Transverse colon (tissue), 4 donors: ENCODE results near the gene CDKN1C. TPM values are rescaled to one million over a fixed set of nuclear protein-coding genes. Genes with fewer than 3 reads are reported as not detected.
A peak's percentile ranks its signal among the peaks of the same experiment; 100 is the strongest.

Experiments
- DNase-seq: peaks from one replicate; pipeline ENCODE4 v3.0.0-alpha.2; 2019
- H3K27ac ChIP-seq, 4 donors: fragments of 200-600 bp; sonication (generic); 2 replicates each; pipeline ENCODE4 v1.5.1; 2016 to 2018; ENCODE audit warnings: inconsistent platforms in 4 of 4
- H3K27me3 ChIP-seq: fragments of 200-600 bp; sonication (generic); 2 replicates; pipeline ENCODE4 v1.5.1; 2017; ENCODE audit warnings: inconsistent platforms
- H3K36me3 ChIP-seq, 4 donors: fragments of 200-600 bp; sonication (generic); 2 replicates each; pipeline ENCODE4 v1.5.1; 2017 to 2019; ENCODE audit warnings: inconsistent platforms in 4 of 4
- H3K4me1 ChIP-seq, 4 donors: fragments of 200-600 bp; sonication (generic); 2 replicates each; pipeline ENCODE4 v1.5.1; 2017 to 2020; ENCODE audit warnings: inconsistent platforms in 4 of 4
- H3K4me3 ChIP-seq, 4 donors: fragments of 200-600 bp; sonication (generic); 1 replicate in 1 of 4; 2 replicates in 3 of 4; pipeline versions ENCODE4 v1.5.1 to v1.6.1; 2017 to 2019; ENCODE audit warnings: inconsistent platforms in 4 of 4
- H3K9me3 ChIP-seq, 2 donors: fragments of 200-600 bp; sonication (generic); 2 replicates each; pipeline ENCODE4 v1.5.1; 2017 to 2019; ENCODE audit warnings: inconsistent platforms in 2 of 2
- EP300 ChIP-seq: sonication (generic); formaldehyde crosslinking; IDR thresholded peaks from one replicate; pipeline ENCODE4 v1.6.1; 2017; ENCODE audit warnings: antibody characterized with exemption, low read depth
- POLR2A ChIP-seq: fragments of 450-650 bp; IDR thresholded peaks from one replicate; pipeline ENCODE4 v1.6.1; 2016; ENCODE audit warnings: antibody characterized with exemption, mild to moderate bottlenecking, moderate library complexity
- POLR2AphosphoS5 ChIP-seq, 3 donors: sonication (generic); formaldehyde crosslinking; IDR thresholded peaks; one replicate each; pipeline ENCODE4 v1.6.1; 2016; ENCODE audit warnings: antibody characterized with exemption in 3 of 3
- WGBS, 2 donors: methylation state at CpG; one replicate each; pipeline ENCODE4 v1.1.5; 2018; ENCODE audit warnings: low coverage in 1 of 2; 5-methylcytosine and 5-hydroxymethylcytosine counted together
- in situ Hi-C, 4 donors: fragments of 200-750 bp; cut with MboI; loops; one replicate each; pipeline versions ENCODE4 v1.15.0 to v1.15.1; 2017; ENCODE audit warnings: low sequenced_read_pairs in 3 of 4, low pct_ligation_motif_present in 1 of 4, low pct_unique_long_range_greater_than_20kb in 1 of 4
- intact Hi-C: fragments of 100-400 bp; cut with DNase I; formaldehyde crosslinking; loops from one replicate; pipeline ENCODE4 v1.15.1; 2023; ENCODE audit warnings: low total_unique reads
- total RNA-seq, 4 donors: library from RNA; depleted of rRNA; stranded (reverse); fragments of >200 nt; gene quantifications; one replicate each; pipeline ENCODE4 v1.1.0, GENCODE V29; 2016
- TF ChIP-seq, protein P1 (sequence below), 5 experiments: fragments of 200-600 bp in 3 of 5; fragments of 450-650 bp in 2 of 5; sonication (generic) in 3 of 5; IDR thresholded peaks; 1 replicate in 2 of 5; 2 replicates in 3 of 5; pipeline ENCODE4 v1.5.1; 2016 to 2017; ENCODE audit warnings: antibody characterized with exemption in 5 of 5, inconsistent platforms in 3 of 5, mild to moderate bottlenecking in 2 of 5, moderate library complexity in 1 of 5

The CDKN1C gene
- total RNA-seq, 4 donors from 2014 or later = 12.4 to 40.0 (median 27.7) TPM

DNA sequence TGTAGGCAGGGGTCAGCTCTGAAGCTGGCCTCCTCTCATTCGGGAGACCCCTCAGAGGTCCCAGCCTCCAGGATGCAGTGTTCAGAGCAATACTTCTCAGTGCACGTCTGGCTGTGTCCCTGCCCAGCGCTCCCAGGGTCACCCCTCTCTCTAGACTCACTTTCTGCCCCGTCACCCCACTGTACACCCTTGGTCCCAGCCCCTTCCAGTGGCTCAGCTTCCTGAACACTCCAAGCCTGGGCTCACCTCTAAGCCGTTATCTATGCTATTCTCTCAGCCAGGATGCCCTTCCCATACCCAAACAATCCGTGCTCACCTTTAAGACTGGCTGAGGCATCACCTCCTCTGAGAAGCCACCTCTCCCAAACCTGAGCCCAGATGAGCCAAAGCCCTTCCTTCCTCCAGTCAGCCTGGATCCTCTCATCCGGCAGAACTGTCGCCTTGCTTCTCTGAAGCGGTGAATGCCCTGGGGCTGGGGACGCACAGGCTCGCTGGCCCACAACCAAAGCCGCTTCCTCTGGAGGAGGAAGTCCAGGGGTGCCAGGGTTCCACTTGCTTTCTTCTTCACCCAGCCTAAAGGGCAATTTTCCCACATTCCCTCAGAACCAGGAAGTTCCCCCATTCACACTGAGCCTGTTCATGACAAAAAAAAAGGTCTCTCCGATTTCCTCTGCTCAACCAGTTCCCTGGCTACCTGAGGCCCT lies 13.7 kb upstream of the CDKN1C start:
- no peak for DNase-seq
- no peaks in the 10 kb centered on the region for H3K27me3 ChIP-seq
- peaks cover 0 to 46% (median 18%) of the 10 kb centered on the region in 4 donors for H3K4me1 ChIP-seq
- no peaks in the 10 kb centered on the region for H3K9me3 ChIP-seq
- H3K36me3 ChIP-seq = no peaks in the 10 kb centered on the region
- intact Hi-C loops (loop anchor here (10.0 kb wide), 1 partner anchor 474 kb away; no protein-coding TSS in a partner anchor), in situ Hi-C loops (loop anchor here (5.0 to 25.0 kb wide), 5 partner anchors 462 to 587 kb away; partner anchors contain the start of genes C11orf21 (in 1 of the 4), KCNQ1 (in 1 of the 4), TRPM5 (in 1 of the 4) and TSPAN32 (in 1 of the 4))
- H3K4me3 ChIP-seq = no peak overlapping the region
- H3K27ac ChIP-seq = peak overlapping the region; percentile 55 to 74 (median 60)
- TF ChIP-seq POLR2AphosphoS5 (IDR thresholded peaks at IDR 0.05) (no peak), POLR2A (no peak), EP300 (no peak)
- TF ChIP-seq, protein P1, sequence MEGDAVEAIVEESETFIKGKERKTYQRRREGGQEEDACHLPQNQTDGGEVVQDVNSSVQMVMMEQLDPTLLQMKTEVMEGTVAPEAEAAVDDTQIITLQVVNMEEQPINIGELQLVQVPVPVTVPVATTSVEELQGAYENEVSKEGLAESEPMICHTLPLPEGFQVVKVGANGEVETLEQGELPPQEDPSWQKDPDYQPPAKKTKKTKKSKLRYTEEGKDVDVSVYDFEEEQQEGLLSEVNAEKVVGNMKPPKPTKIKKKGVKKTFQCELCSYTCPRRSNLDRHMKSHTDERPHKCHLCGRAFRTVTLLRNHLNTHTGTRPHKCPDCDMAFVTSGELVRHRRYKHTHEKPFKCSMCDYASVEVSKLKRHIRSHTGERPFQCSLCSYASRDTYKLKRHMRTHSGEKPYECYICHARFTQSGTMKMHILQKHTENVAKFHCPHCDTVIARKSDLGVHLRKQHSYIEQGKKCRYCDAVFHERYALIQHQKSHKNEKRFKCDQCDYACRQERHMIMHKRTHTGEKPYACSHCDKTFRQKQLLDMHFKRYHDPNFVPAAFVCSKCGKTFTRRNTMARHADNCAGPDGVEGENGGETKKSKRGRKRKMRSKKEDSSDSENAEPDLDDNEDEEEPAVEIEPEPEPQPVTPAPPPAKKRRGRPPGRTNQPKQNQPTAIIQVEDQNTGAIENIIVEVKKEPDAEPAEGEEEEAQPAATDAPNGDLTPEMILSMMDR (IDR thresholded peaks at IDR 0.05) = no peak
- WGBS, 2 donors = 54 to 79% methylated on average over 7 to 13 of the region's 13 CpGs

DNA sequence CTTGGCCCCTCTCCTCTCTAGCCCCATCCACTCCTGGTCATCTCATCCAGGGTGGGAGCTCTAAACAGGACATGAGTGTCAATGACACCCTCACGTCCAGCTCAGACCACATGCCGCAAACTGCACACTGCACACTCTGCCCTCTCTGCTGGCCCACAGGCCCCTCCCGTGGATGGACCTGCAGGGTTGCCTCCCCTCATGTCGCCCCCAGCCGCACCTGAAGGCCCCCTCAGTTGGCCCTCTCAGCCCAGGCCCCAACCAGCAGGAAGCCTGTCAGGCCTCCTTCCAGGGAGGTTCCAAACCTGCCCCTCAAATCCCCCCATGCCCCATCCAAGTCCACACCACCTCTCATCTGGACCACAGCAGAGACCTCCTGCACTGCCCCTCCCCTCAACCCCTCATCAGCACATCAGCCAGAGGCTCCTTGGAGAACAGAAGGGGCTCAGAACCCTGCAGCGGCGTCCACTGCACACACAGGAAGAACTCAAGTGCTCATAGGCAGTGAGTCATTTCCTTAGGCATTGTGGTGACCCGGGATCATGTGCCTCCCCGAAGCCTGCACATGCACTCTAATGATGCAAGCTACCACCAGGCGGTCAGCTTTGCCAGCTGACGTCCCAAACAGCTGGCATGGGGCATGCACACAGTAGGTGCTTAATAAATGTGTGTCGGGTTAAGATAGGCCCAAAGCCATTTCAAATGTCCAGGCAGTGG lies 12.9 kb upstream of the CDKN1C start:
- H3K4me3 ChIP-seq = no peak overlapping the region

DNA sequence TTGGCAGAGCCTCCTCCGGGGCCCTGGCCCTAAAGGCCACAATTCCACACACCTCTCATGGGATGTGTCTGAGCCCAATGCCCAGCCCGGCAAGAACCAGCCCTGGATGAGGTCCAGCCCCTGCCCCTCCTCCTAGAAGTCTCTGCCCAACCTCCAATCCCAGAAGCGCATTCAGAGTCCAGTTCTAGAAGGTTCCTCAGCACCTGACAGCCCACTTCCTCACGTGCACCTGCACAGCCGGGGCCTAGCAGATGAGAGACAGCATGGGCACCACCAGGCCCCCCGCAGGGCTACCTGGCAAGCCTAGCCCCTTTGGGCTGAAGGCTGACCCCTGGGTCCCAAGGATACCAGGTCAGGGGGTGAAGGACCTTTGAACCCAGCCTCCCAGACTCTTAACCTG lies 11.5 kb upstream of the CDKN1C start:
- DNase-seq = no peak
- no peaks in the 10 kb centered on the region for H3K27me3 ChIP-seq
- in situ Hi-C loops = loop anchor here (5.0 to 25.0 kb wide), 5 partner anchors 460 to 585 kb away; partner anchors contain the start of genes C11orf21 (in 1 of the 4), KCNQ1 (in 1 of the 4), TRPM5 (in 1 of the 4) and TSPAN32 (in 1 of the 4)
- no peak overlapping the region for H3K27ac ChIP-seq
- WGBS, 2 donors = 90 to 91% methylated on average over 4 to 6 of the region's 6 CpGs
- H3K4me1 ChIP-seq = peaks cover 5 to 37% (median 17%) of the 10 kb centered on the region in 4 donors
- no peaks in the 10 kb centered on the region for H3K9me3 ChIP-seq
- no peak for TF ChIP-seq EP300
- TF ChIP-seq, protein P1 (IDR thresholded peaks at IDR 0.05) = no peak
- no peak for TF ChIP-seq POLR2A
- no peak for TF ChIP-seq POLR2AphosphoS5 (IDR thresholded peaks at IDR 0.05)
- H3K36me3 ChIP-seq = no peaks in the 10 kb centered on the region
- no peak overlapping the region for H3K4me3 ChIP-seq
- intact Hi-C loops = loop anchor here (10.0 kb wide), 1 partner anchor 472 kb away; no protein-coding TSS in a partner anchor

More for the DNA sequence above, 12.9 kb upstream of the CDKN1C start:
- TF ChIP-seq, protein P1 (IDR thresholded peaks at IDR 0.05) = no peak
- peak in 2 of 3 donors; percentile 50 to 52 for TF ChIP-seq POLR2AphosphoS5 (IDR thresholded peaks at IDR 0.05)
- intact Hi-C loops (loop anchor here (10.0 kb wide), 1 partner anchor 474 kb away; no protein-coding TSS in a partner anchor), in situ Hi-C loops (loop anchor here (5.0 to 25.0 kb wide), 5 partner anchors 461 to 586 kb away; partner anchors contain the start of genes C11orf21 (in 1 of the 4), KCNQ1 (in 1 of the 4), TRPM5 (in 1 of the 4) and TSPAN32 (in 1 of the 4))
- Histone ChIP-seq H3K36me3 (no peaks in the 10 kb centered on the region), H3K4me1 (peaks cover 0 to 39% (median 16%) of the 10 kb centered on the region in 4 donors), H3K27ac (peak overlapping the region; percentile 55 to 74 (median 60)), H3K9me3 (no peaks in the 10 kb centered on the region), H3K27me3 (no peaks in the 10 kb centered on the region)
- peak; percentile 63 for DNase-seq
- 67 to 80% methylated on average over 1 to 12 of the region's 12 CpGs for WGBS, 2 donors

DNA sequence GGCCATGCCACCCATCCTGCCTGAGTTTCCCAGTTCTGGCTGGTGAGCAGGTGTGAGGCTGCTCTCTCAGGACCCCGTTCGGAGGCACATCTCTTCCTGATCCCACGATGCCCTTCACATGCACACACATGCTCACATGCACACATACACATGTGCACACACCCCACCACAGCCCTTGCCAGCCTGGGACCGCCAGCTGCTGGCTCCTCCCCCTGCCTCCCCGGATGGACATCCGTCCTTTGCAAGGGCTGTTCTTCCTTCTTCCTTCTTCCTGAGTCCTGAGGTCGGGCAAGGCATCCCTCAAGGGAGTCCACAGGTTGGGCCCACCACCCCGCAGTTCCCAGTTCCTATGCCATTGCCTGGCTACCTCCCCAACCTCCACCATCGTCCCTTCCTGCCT lies 10.5 kb upstream of the CDKN1C start:
- intact Hi-C loops (loop anchor here (10.0 kb wide), 1 partner anchor 471 kb away; no protein-coding TSS in a partner anchor), in situ Hi-C loops (loop anchor here (5.0 to 25.0 kb wide), 5 partner anchors 459 to 584 kb away; partner anchors contain the start of genes C11orf21 (in 1 of the 4), KCNQ1 (in 1 of the 4), TRPM5 (in 1 of the 4) and TSPAN32 (in 1 of the 4))
- no peak for DNase-seq
- Histone ChIP-seq H3K27me3 (no peaks in the 10 kb centered on the region), H3K4me1 (peaks cover 13 to 40% (median 20%) of the 10 kb centered on the region in 4 donors), H3K36me3 (no peaks in the 10 kb centered on the region), H3K4me3 (no peak overlapping the region), H3K9me3 (no peaks in the 10 kb centered on the region), H3K27ac (no peak overlapping the region)
- WGBS, 2 donors = 71 to 87% methylated on average over 3 to 9 of the region's 9 CpGs
- TF ChIP-seq, protein P1 (IDR thresholded peaks at IDR 0.05) = no peak
- TF ChIP-seq POLR2AphosphoS5 (IDR thresholded peaks at IDR 0.05) = no peak
- TF ChIP-seq EP300 = no peak
- TF ChIP-seq POLR2A = no peak
